Fibroblast of the conjunctiva (primary cell): ENCODE measurements around the gene ZSCAN5B.

Source experiments
- DNase-seq: peaks from one replicate; pipeline ENCODE4 v3.0.0-alpha.2; 2010; ENCODE audit warnings: low read depth

The ZSCAN5B gene

GRCh38 chr19:56144376-56144775, 53.2 kb downstream of the ZSCAN5B start:
- no peak for DNase-seq

DNA sequence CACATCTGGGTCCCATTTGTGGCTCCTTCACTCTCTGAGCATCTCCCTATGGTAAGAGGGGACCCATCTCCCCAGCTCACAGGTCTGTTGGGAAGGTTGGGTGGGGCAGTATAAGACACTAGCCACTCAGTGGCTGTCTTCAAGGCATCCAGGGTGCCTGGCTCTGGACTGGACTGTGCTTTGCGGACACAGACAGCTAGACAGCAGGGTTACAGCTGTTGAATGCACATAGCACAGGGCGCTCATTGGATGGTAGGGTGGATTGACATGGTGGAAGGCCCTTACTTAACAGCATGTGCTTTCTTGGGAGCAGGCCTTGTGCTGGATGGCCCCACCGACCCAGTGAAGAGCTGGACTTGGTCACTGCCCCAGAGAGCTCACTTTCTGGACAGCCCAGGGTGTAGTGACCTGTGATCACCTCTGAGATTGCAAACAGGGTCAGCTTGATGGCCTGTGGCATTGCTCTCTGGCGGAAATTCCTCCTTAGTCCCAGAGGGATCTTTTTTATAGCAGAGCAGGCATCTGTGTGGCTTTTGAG, 54.6 kb downstream of the ZSCAN5B start:
- DNase-seq: no peak

DNA sequence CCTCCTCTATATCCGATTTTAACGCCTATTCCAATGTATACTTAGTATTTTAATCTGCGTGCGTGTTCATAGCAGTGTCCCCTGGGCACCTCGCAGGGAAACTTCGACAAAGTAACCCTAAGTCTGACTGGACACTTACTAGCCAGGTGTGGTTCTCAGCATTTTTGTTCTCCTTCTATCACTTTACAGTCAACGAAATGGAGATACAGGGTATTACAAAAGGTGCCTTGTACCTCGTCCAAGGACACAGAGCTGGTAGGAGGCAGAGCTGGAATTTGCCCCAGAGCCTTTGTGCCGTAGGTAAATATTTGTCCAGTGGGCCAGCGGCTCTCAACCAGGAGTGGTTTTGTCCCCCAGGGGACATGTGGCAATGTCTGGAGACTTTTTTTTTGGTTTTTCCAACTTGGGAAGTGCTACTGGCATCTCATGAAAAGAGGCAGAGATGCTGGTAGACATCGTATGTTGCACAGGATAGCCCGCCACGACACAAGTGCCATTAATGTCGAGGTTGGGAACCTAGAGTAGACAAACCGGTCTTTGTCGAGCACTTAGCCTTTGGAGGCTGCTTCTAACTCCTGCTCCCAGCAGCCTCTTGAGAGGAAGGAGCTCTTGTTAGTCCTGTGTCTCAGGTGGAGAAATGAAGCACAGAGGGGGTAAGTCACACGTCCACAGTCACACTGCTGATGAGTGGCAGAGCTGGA, 55.3 kb downstream of the ZSCAN5B start:
- DNase-seq: no peak

DNA sequence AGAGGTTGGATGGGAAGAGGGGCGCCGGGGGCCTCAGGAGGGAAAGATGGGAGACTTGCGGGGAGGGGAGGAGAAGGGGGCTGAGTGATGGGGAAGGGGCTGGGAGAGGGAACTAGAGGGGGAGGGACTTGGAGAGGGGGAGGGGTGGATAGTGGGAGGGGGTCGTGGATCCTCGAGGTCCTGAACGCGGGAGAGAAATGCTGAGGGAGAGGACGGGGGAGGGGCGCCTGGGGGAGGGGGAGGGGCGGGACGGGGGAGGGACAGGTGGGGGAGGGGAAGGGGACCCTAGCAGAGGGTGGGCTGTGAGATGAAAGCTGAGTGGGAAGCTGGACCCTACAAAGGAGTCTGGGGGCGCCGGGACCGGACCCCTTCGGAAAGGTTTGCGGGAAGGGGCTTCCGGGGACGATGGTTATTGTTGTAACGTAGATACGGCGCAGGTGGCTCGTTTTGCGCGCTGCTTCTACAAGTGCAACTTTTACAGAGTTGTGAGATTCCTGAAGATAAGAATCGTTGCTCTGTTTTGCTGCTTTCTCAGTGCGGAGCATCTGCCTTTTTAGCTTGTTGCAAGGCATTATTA, 56.1 kb downstream of the ZSCAN5B start:
- no peak for DNase-seq

GRCh38 chr19:56140583-56141416, 56.8 kb downstream of the ZSCAN5B start, which contains the start of gene ZNF444:
TSS of gene ZNF444 (plus strand) at chr19:56141287. CDS start at chr19:56146912, 5,625 bp downstream.
- DNase-seq: peak; percentile 99

DNA sequence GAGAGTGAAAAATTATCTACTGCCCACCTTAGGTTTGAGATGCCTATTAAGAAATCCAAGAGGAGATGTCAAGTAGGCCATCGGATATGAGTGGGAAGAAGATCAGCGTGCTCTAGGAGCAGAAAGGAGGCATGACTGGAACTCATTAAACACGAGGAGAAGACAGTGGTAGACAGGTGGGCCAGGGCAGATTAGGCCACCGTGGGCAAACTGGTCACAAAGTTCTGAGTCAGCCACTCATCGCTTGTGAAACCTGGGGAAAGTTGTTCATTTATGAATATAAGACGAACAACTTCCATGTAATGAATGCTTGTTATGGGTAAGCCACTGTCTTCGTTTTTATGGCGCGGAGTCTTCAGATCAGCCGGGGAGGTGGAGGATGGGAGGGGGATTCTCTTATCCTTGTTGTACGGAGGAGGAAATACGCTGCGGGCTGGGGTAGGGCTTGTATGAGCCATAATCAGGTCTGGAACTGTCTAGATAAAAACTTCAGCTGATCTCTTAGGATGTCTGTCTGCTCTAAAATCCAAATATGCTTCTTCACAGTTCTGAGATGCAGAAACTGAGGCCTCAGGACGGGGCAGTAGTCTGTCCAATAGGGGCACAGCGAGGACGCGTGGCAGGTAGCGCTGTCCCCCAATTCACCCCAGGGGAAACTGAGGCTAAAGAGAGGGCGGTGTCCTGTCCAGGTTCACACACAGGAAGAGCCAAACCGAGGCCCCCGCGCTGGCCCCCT, 57.6 kb downstream of the ZSCAN5B start:
- no peak for DNase-seq
